Right lobe of liver (tissue), 6 donors: ENCODE results near the gene MEGF9. TPM values are rescaled to one million over a fixed set of nuclear protein-coding genes. Genes with fewer than 3 reads are reported as not detected.

Experiments
- ATAC-seq, 4 donors: fragments of 200-7000 bp; cut with Tn5 transposase; one replicate each; pipeline ENCODE4 v1.9.1; 2020; ENCODE audit warnings: mild to moderate bottlenecking in 4 of 4, moderate library complexity in 4 of 4
- DNase-seq, 3 donors: peaks; one replicate each; pipeline ENCODE4 v3.0.0-alpha.2; 2020
- H3K27ac ChIP-seq, 3 donors: fragments of 200-600 bp; one replicate each; pipeline ENCODE4 v1.8.0; 2022
- H3K27me3 ChIP-seq, 2 donors: fragments of 200-600 bp; one replicate each; pipeline ENCODE4 v1.8.0; 2022
- H3K36me3 ChIP-seq, 4 donors: fragments of 200-600 bp; sonication (generic) in 1 of 4; one replicate each; pipeline versions ENCODE4 v1.5.1 to v1.8.0; 2017 to 2022; ENCODE audit warnings: control low read depth in 1 of 4
- H3K4me1 ChIP-seq, 4 donors: fragments of 200-600 bp; sonication (generic) in 1 of 4; one replicate each; pipeline versions ENCODE4 v1.5.1 to v1.8.0; 2017 to 2022; ENCODE audit warnings: control low read depth in 1 of 4
- H3K4me3 ChIP-seq, 3 donors: fragments of 200-600 bp; one replicate each; pipeline ENCODE4 v1.8.0; 2022
- H3K9me3 ChIP-seq, 4 donors: fragments of 200-600 bp; sonication (generic) in 1 of 4; one replicate each; pipeline versions ENCODE4 v1.5.1 to v1.8.0; 2017 to 2022; ENCODE audit warnings: control low read depth in 1 of 4
- POLR2A ChIP-seq: fragments of 450-650 bp; IDR thresholded peaks from one replicate; pipeline ENCODE4 v1.6.1; 2017; ENCODE audit warnings: antibody characterized with exemption, mild to moderate bottlenecking
- WGBS: methylation state at CpG from one replicate; pipeline ENCODE4 v1.1.6; 2018; ENCODE audit warnings: low coverage, low lambda C conversion rate; ENCODE audit not compliant: insufficient coverage; ENCODE audit errors: missing lambda C conversion rate; 5-methylcytosine and 5-hydroxymethylcytosine counted together
- intact Hi-C, 2 donors: fragments of 100-400 bp; cut with DNase I; formaldehyde crosslinking; loops; one replicate each; pipeline versions ENCODE4 v1.11.2 to v1.14.1; 2022
- total RNA-seq, 6 experiments: library from RNA; depleted of rRNA in 2 of 6; stranded (reverse); fragments of >200 nt in 2 of 6; fragmentation: NEBNext Ultra II Directional in 3 of 6; extraction: Animal tissue kit (Norgen Biotek cat#: 25700) in 3 of 6; gene quantifications; one replicate each; pipeline versions ENCODE4 v1.1.0 to v1.2.4, GENCODE V29; 2016 to 2023
- TF ChIP-seq, protein P1 (sequence below), 4 donors: fragments of 200-600 bp in 3 of 4; fragments of 450-650 bp in 1 of 4; IDR thresholded peaks; one replicate each; pipeline versions ENCODE4 v1.5.1 to v1.8.0; 2016 to 2022; ENCODE audit warnings: antibody characterized with exemption in 4 of 4, mild to moderate bottlenecking in 2 of 4
- donor health status: DM: no; HTN: yes; CAD: no.
- donor health status: DM: no; HTN: no; CAD: no.
- donor health status: DM: no; HTN: no; CAD: no.
- donor health status: DM: no; HTN: yes; CAD: no.
- donor health status: DM: no; HTN: yes; CAD: no.

Gene MEGF9
- total RNA-seq, 6 experiments from 2014 or later: 26.8 to 49.0 (median 38.2) TPM

- Histone ChIP-seq H3K27me3 (no peaks in the 10 kb centered on the region), H3K9me3 (no peaks in the 10 kb centered on the region), H3K4me1 (peaks cover 0 to 32% (median 11%) of the 10 kb centered on the region in 4 donors), H3K4me3 (no peak overlapping the region), H3K36me3 (no peaks in the 10 kb centered on the region), H3K27ac (no peak overlapping the region)
- DNase-seq (no peak), ATAC-seq (no peak)
- 72% methylated on average over 3 of the region's 3 CpGs for WGBS
- intact Hi-C loops: no loop called here
- TF ChIP-seq, protein P1, sequence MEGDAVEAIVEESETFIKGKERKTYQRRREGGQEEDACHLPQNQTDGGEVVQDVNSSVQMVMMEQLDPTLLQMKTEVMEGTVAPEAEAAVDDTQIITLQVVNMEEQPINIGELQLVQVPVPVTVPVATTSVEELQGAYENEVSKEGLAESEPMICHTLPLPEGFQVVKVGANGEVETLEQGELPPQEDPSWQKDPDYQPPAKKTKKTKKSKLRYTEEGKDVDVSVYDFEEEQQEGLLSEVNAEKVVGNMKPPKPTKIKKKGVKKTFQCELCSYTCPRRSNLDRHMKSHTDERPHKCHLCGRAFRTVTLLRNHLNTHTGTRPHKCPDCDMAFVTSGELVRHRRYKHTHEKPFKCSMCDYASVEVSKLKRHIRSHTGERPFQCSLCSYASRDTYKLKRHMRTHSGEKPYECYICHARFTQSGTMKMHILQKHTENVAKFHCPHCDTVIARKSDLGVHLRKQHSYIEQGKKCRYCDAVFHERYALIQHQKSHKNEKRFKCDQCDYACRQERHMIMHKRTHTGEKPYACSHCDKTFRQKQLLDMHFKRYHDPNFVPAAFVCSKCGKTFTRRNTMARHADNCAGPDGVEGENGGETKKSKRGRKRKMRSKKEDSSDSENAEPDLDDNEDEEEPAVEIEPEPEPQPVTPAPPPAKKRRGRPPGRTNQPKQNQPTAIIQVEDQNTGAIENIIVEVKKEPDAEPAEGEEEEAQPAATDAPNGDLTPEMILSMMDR (IDR thresholded peaks at IDR 0.05): no peak
- TF ChIP-seq POLR2A: no peak
These were observed 17.6 kb downstream of the MEGF9 start for GRCh38 chr9:120696551-120697230.

- Histone ChIP-seq H3K36me3 (no peaks in the 10 kb centered on the region), H3K4me1 (peaks cover 0 to 38% (median 16%) of the 10 kb centered on the region in 4 donors), H3K27ac (no peak overlapping the region), H3K4me3 (no peak overlapping the region), H3K27me3 (no peaks in the 10 kb centered on the region), H3K9me3 (no peaks in the 10 kb centered on the region)
- intact Hi-C loops: no loop called here
- no peak for TF ChIP-seq POLR2A
- TF ChIP-seq, protein P1 (IDR thresholded peaks at IDR 0.05): no peak
- DNase-seq: no peak
- ATAC-seq: no peak
These were observed 19.7 kb downstream of the MEGF9 start for GRCh38 chr9:120694559-120694958.

DNA sequence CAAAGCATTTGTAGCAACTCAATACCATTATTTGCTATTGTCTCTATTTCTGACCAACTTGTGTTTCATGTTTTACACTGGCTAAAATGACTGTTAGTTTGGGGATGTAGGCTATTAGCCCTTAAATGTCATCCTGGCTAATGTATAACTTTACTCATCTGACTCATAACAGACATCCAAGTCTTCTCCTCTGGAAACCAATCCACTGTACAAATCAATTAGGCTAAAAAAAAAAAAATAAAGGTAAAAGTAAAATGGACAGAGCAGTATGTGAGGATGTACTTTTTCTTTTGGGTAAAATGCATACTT is 20.6 kb downstream of the MEGF9 start:
- no peak for TF ChIP-seq POLR2A
- TF ChIP-seq, protein P1 (IDR thresholded peaks at IDR 0.05): no peak
- Histone ChIP-seq H3K27ac (no peak overlapping the region), H3K36me3 (no peaks in the 10 kb centered on the region), H3K4me1 (peaks cover 0 to 38% (median 19%) of the 10 kb centered on the region in 4 donors), H3K4me3 (no peak overlapping the region), H3K9me3 (no peaks in the 10 kb centered on the region), H3K27me3 (no peaks in the 10 kb centered on the region)
- ATAC-seq: peak in 2 of 4 donors; percentile 71 to 78
- intact Hi-C loops: no loop called here
- DNase-seq: no peak

GRCh38 chr9:120692901-120693699 is 21.2 kb downstream of the MEGF9 start:
- Histone ChIP-seq H3K9me3 (no peaks in the 10 kb centered on the region), H3K27me3 (no peaks in the 10 kb centered on the region), H3K4me3 (no peak overlapping the region), H3K27ac (no peak overlapping the region), H3K36me3 (no peaks in the 10 kb centered on the region), H3K4me1 (peaks cover 0 to 38% (median 19%) of the 10 kb centered on the region in 4 donors)
- ATAC-seq (peak in 3 of 4 donors; percentile 35 to 38 (median 35)), DNase-seq (no peak)
- 100% methylated on average over 1 of the region's 1 CpG for WGBS
- intact Hi-C loops: no loop called here
- no peak for TF ChIP-seq POLR2A
- TF ChIP-seq, protein P1 (IDR thresholded peaks at IDR 0.05): no peak
